IPS-NIHi7 (cell line): Measurements from ENCODE around the gene PWWP3B.
"Not testable (repeated sequence)": the region's sequence is repeated elsewhere in the genome, so short reads cannot be mapped to it uniquely, and the experiment has no call there.

ENCODE experiments used
- DNase-seq: peaks from one replicate; pipeline ENCODE4 v3.0.0; 2012; ENCODE audit warnings: mixed read lengths; ENCODE audit errors: extremely low spot score

Gene PWWP3B

DNA sequence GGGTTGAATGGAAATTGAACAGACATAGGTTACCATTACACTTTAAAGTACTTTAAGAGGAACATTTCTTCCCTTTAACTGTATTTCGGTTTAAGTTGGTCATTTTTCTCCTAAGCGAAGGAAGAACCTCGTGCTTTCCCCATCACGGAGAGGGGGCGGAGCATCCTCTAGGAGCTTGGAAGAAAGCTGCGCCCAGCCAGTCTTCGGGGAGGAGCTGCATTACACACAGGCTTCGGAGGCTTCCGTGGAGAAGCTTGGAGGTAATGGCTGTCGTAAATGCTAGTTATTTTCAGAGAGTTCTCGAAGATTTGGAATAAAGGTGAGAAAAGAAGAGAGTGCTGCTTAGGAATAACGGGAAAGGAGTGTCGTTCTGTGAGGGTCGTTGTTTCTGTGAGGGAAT lies at the start of gene PWWP3B:
TSS of gene PWWP3B (plus strand) at position 199 of the 400 bp plus-strand sequence. CDS start 37,128 bp downstream, outside the sequence.
- peak; percentile 42 for DNase-seq

DNA sequence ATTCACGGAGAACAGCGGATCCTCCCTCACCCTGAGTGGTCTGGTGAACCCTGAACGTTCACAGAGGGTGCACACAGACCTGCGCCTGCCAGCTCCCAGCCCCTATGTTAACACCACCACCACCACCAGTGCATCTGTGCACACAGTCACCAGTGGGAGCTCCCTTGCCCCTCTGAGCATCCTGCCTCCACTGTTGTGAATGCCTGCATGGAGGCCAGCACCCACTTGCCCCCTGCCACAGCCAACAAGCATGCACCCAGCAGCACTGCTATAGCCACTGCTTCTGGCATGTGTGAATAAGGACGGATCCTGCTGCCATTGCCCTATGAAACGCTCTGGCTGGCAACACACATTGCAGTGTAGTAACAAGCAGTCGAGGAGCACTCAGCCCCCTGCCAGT lies 29.1 kb upstream of the PWWP3B start:
- DNase-seq: no peak

DNA sequence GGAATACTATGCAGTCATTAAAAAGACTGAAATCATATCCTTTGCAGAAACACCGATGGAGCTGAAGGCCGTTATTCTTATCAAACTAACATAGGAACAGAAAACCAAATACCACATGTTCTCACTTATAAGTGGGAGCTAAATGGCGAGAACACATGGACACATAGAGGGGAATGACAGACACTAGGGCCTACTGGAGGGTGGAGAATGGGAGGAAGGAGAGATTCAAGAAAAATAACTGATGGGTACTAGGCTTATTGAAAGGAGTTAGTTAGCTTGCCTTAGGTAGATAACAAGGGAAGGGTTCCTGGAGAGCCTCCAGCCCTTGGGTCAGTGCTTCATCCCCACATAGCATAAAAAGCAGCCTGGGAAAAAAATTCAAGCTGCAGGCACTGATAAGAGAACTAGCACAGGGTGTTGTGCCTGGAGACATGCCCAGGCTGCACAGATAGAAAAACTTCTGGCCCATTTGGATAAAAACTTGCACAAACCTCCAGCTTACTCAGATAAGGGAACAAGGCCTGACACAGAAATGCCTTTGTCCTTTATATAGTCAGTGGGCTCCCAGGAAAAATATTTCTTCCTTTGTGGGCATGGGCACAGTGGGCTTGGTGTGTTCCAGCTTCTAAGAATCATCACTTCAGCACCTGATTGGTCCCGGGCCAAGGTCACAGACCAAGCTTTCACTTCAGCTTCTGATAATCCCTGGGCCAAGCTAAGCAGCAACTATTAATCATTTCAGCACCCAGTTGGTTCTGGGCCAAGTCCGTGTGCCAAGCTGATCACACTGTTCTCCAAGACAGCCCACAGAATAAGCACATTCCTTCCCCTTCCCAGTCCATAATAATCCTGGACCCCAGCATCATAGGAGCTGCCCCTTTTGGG lies 23.1 kb upstream of the PWWP3B start:
- DNase-seq: no peak

DNA sequence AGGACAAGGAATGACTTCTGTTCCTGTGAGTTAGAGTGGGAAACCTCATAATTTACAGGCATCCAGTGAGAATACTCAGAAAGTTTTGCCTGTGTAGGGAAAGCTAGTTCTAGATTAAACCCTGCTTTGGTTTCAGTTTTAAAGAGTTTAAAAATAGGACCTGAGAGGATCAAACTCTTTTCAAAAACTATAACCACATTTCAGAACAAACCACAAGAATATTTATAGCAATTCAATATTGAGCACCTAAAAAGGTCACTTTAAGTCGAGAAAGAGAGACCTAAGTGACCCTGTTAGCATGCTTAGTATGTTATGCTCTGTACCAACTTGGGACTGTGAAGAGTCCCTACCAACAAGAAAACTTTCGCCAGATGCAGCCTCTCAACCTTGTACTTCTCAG lies 17.4 kb upstream of the PWWP3B start:
- DNase-seq: no peak

DNA sequence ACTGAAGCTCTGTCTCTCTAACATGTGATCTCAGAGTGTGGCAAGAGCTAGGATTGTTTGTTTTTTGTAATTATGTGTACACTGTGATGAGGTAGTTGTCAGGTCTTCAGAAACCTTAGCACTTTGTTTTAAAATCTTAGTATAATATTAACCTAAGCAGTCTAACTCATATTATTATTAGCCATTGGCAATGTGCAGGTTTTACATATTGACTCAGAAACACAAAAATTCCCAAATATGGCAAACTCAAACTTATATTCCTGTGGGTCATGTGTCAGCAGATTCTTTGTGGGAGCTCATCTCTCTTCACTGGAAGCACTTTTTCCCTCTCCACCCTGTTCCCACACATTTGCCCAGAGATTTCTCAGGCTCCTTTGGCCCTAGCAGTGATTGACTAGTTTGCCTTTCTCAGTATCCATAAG lies 8.2 kb upstream of the PWWP3B start:
- no peak for DNase-seq

DNA sequence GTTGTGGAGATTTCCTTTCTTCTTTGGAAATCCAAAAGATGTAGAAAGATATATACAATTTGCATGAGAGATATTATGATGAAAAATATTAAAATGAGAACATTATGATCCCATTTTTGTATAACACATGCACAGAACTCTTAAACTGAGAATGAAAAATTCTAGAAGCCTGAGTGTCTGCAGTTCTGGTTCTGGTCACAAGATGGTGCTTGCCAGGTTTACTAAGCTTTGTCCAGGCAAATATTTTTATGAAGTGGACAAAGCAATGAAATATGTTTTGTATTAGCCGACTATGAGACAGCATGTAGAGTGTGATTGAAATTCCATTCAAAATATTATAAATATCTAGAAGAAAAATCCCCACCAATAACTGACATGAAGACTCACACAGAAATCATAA lies 2.2 kb downstream of the PWWP3B start:
- DNase-seq: no peak

DNA sequence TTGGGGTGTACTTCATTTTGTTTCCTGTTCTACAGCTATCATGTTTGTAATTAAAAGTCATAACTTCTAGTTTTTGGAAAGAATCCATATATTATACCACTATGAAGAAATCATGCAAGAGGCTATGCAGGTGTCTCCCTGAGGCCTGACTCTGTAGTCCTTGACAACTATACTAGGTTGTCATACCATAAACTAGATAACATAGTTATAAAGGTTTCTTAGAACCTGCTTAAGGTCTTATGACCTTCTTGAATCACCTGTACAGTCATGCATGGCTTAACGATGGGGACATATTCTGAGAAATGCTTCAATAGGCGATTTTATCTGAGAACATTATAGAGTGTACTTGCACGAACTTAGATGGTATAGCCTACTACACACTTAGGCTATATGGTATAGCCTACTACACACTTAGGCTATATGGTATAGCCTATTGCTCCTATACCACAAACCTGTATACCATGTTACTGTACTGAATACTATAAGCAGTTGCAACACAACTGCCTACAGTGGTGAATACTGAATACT lies 3.3 kb downstream of the PWWP3B start:
- no peak for DNase-seq

DNA sequence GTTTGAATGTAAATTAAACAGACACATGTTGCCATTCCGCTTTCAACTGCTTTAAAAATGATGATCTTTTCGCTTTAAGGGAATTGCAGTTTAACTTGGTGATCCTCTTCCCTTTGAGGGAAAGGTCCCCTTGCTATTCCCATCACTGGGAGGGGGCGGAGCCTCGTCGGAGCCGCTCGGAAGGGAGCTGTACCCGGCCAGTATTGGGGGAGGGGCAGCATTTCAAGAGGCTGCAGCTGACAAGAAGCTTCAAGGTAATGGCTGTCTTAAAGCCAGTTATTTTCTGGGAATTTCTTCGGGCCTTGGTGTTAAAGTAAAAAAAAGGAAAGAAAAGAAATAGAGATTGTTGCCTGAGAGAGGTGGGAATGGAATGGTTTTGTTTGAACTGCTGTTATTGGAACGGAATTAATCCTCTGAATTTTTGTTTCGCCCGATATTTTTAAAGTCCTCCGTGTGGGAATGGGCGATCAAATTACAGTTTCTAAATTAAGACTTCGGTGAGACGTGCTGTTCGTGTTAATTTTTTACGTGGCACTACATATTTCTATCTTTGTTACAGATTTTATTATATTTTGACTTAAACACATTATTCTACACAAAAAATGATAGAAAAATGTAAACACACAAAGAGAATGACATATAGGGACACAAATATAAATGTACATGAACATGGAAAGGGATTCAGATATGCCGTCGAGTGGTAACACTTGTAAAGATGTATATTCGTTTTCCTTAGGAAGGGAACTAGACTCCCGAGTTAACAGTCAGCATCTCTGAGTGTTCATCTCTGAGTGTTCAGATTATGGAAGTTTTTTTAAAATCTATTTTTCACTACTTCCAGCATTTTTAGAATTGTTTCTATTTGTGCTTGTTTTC lies 9.2 kb downstream of the PWWP3B start:
- DNase-seq: peak; percentile 74

DNA sequence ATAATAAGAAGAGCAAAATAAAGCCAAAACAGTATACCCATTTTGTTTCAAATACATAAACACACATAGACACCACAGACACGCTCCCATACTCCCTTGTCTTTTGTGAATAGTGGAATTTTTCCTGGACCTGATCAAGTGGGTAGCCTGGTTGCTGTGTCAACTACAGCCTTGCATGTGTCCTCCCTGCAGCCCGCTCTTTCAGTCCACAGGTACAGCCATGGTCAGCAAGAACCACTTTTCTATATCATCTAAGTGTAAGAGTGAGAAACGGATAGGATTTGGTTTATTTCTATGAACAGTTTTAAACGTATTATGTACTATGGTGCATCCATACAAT lies 9.8 kb downstream of the PWWP3B start:
- DNase-seq: no peak

DNA sequence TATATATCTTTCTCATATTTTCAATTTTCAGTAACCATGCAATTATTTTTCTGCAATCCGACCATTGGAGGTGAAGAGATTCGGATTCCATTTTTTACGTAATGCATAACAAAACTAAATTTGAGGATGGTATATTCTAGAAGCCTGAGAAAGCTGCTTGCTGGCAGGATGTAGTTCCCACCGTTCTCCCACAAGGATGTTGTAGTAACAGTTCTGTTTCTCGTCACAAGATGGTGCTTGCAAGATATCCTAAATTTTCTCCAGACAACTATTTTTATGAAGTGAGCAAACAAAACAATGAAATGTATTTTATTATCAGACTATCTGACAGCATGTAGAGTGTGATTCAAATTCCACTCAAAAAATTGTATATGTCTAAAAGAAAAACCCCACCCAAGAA lies 10.7 kb downstream of the PWWP3B start:
- no peak for DNase-seq

DNA sequence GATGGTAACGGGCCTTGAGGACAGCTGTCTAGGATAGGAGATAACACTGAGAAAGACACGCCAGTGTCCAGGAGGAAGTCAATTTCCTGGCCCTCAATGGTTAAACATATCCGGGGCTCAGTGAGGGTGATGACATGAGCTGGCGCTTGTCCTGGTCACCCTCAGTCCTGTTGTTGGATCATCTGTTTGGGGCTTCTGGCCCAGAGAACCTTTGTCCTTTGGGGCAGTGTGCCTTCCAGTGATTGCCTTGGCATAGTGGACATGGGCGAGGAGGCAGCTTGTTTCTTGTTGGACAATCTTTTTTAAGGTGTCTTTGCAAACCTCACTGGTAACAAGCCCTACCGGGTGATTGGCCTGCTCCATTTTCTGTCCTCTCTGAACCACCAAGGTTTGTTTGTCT lies 15.6 kb downstream of the PWWP3B start:
- not testable (repeated sequence) for DNase-seq

DNA sequence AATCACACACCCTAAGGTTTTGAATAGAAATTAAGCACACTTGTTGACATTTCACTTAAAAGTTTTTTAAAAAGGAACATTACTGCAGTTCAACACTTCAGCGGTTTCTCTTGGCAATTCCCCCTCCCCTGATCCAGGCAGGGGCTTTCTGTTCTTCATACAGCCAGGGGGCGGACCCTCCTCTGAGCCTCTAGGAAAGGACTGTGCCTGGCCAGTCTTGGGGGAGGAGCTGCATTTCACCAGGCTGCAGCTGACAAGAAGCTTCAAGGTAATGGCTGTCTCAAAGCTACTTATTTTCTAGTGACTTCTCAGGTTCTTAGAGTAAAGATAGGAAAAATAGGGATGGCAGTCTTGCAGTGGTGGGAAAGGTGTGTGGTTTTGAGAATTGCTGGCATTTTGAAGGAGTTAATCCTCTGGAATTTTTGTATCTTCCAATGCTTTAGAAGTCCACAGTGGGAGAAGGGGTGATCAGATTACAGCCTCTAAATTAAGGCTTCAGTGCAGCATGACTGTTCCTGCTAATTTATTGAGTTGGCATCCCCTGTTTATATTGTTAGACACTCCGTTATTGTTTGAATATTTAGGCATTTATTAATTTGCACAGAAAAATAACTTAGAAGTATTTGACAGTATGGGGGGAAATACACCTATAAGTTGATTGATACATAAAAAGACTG lies 33.5 kb downstream of the PWWP3B start:
- DNase-seq: peak; percentile 54

DNA sequence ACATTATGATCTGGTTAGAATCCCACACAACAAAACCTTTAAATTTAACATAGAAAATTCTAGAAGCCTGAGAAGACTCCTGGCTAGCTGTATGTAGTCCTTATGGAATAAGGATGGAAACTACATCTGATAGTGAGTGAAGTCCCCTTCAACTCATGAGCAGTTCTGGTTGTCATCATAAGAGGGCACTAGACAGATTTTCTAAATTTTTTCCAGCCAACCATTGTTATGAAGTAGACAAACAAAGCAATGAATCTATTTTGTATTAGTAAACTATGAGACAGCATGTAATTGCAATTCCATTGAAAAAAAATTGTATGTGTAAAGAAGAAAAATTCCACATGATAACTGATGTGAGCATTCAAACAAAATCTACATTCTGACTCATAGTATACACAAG lies 35.2 kb downstream of the PWWP3B start:
- no peak for DNase-seq

DNA sequence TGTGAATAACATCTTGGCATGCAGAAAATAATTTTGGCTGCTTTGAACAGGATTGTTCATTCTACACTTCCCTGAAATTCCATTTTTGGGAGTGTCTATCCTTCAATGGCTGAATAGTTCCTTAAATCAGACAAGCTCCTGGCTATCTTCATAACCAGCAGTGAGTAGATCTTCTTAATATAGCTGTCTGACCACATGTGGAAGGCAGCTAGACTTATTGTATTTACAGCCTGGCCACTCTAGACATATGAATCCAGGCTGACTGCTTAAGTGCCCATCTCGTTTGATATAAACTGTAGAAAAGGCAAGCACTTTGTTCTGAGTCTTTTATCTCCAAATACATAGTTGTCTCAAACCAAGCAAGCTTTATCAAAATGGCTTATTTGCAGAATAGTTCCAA lies 40.0 kb downstream of the PWWP3B start:
- no peak for DNase-seq
